Umbilical cord (tissue), 2 donors: ENCODE data around the gene AKAP9. TPM values are rescaled to one million over a fixed set of nuclear protein-coding genes. Genes with fewer than 3 reads are reported as not detected.
"Not testable (repeated sequence)": the region's sequence is repeated elsewhere in the genome, so short reads cannot be mapped to it uniquely, and the experiment has no call there.

ENCODE experiments used
- DNase-seq: peaks from one replicate; pipeline ENCODE4 v3.0.0-alpha.2; 2015; ENCODE audit warnings: low spot score
- total RNA-seq: library from RNA; depleted of rRNA; stranded (reverse); fragments of >200 nt; gene quantifications from one replicate; pipeline ENCODE4 v1.2.3, GENCODE V29; 2014; ENCODE audit warnings: low replicate concordance; ENCODE audit not compliant: insufficient read depth

The AKAP9 gene
- total RNA-seq, 1 donor from 2014 or later, result 99.7 TPM

- no peak for DNase-seq
Measured at GRCh38 chr7:92006046-92006445, 65.4 kb downstream of the AKAP9 start.

GRCh38 chr7:92010215-92010614, 69.6 kb downstream of the AKAP9 start:
- no peak for DNase-seq

GRCh38 chr7:92013611-92014010, 72.9 kb downstream of the AKAP9 start:
- DNase-seq, result no peak

GRCh38 chr7:92020636-92021035, 80.0 kb downstream of the AKAP9 start:
- DNase-seq, result no peak

- DNase-seq, result no peak
Measured at GRCh38 chr7:92025260-92025659, 84.6 kb downstream of the AKAP9 start.

- not testable (repeated sequence) for DNase-seq
Measured at GRCh38 chr7:92026635-92027034, 86.0 kb downstream of the AKAP9 start.

GRCh38 chr7:92027128-92027527, 86.5 kb downstream of the AKAP9 start:
- DNase-seq, result not testable (repeated sequence)

GRCh38 chr7:92028226-92028625, 87.6 kb downstream of the AKAP9 start:
- no peak for DNase-seq

- DNase-seq, result no peak
Measured at GRCh38 chr7:92028686-92029085, 88.0 kb downstream of the AKAP9 start.

GRCh38 chr7:92034116-92034515, 93.5 kb downstream of the AKAP9 start:
- no peak for DNase-seq

GRCh38 chr7:92035576-92035975, 94.9 kb downstream of the AKAP9 start:
- no peak for DNase-seq

- DNase-seq, result no peak
Measured at GRCh38 chr7:92039900-92040299, 99.2 kb downstream of the AKAP9 start.

GRCh38 chr7:92042056-92042737, 101.5 kb downstream of the AKAP9 start:
- DNase-seq, result no peak

- no peak for DNase-seq
Measured at GRCh38 chr7:92043098-92043497, 102.4 kb downstream of the AKAP9 start.

GRCh38 chr7:92043637-92044036, 103.0 kb downstream of the AKAP9 start:
- no peak for DNase-seq

- DNase-seq, result no peak
Measured at GRCh38 chr7:92044148-92044547, 103.5 kb downstream of the AKAP9 start.

- no peak for DNase-seq
Measured at GRCh38 chr7:92044940-92045339, 104.3 kb downstream of the AKAP9 start.

GRCh38 chr7:92051655-92052054, 111.0 kb downstream of the AKAP9 start:
- no peak for DNase-seq

- no peak for DNase-seq
Measured at GRCh38 chr7:92052159-92052558, 111.5 kb downstream of the AKAP9 start.

GRCh38 chr7:92052684-92053083, 112.0 kb downstream of the AKAP9 start:
- no peak for DNase-seq

- DNase-seq, result no peak
Measured at GRCh38 chr7:92053312-92053711, 112.7 kb downstream of the AKAP9 start.

- DNase-seq, result no peak
Measured at GRCh38 chr7:92056286-92056685, 115.6 kb downstream of the AKAP9 start.

GRCh38 chr7:92057375-92057774, 116.7 kb downstream of the AKAP9 start:
- DNase-seq, result peak; percentile 68

GRCh38 chr7:92058040-92058439, 117.4 kb downstream of the AKAP9 start:
- DNase-seq, result no peak
